H9 (cell line): ENCODE data around the gene TUBB1. TPM values are rescaled to one million over a fixed set of nuclear protein-coding genes. Genes with fewer than 3 reads are reported as not detected.
A peak's percentile ranks its signal among the peaks of the same experiment; 100 is the strongest.
"Not testable (repeated sequence)": the region's sequence is repeated elsewhere in the genome, so short reads cannot be mapped to it uniquely, and the experiment has no call there.

Experiments
- DNase-seq: peaks from one replicate; pipeline ENCODE4 v3.0.0-alpha.2; 2017
- H2AFZ ChIP-seq: one replicate; pipeline ENCODE4 v1.6.1; 2013; ENCODE audit warnings: mild to moderate bottlenecking, low read length, control low read depth, moderate library complexity
- H2AK5ac ChIP-seq: 2 replicates; pipeline ENCODE4 v1.6.1; 2013; ENCODE audit warnings: low read length, control low read depth, mixed read lengths; ENCODE audit not compliant: insufficient read length
- H2BK120ac ChIP-seq: one replicate; pipeline ENCODE4 v1.6.1; 2013; ENCODE audit warnings: low read depth, mild to moderate bottlenecking, low read length, control low read depth, inconsistent platforms; ENCODE audit not compliant: poor library complexity, severe bottlenecking
- H2BK12ac ChIP-seq: 2 replicates; pipeline ENCODE4 v1.6.1; 2013; ENCODE audit warnings: low read length, control low read depth, mixed read lengths, low read depth; ENCODE audit not compliant: insufficient read length
- H2BK15ac ChIP-seq: 2 replicates; pipeline ENCODE4 v1.6.1; 2013; ENCODE audit warnings: low read depth, low read length, control low read depth
- H2BK20ac ChIP-seq: one replicate; pipeline ENCODE4 v1.6.1; 2013; ENCODE audit warnings: low read depth, mild to moderate bottlenecking, low read length, control low read depth, inconsistent platforms; ENCODE audit not compliant: poor library complexity, severe bottlenecking
- H2BK5ac ChIP-seq: 2 replicates; pipeline ENCODE4 v1.6.1; 2013; ENCODE audit warnings: low read length, control low read depth, mixed read lengths; ENCODE audit not compliant: insufficient read length
- H3K14ac ChIP-seq: 2 replicates; pipeline ENCODE4 v1.6.1; 2013; ENCODE audit warnings: low read length, control low read depth; ENCODE audit not compliant: insufficient read depth
- H3K18ac ChIP-seq: 2 replicates; pipeline ENCODE4 v1.6.1; 2013; ENCODE audit warnings: low read depth, mild to moderate bottlenecking, mixed read lengths, low read length, control low read depth; ENCODE audit not compliant: insufficient read length
- H3K23ac ChIP-seq: 2 replicates; pipeline ENCODE4 v1.6.1; 2013; ENCODE audit warnings: low read length, control low read depth, mixed read lengths, low read depth; ENCODE audit not compliant: insufficient read length
- H3K23me2 ChIP-seq: 2 replicates; pipeline ENCODE4 v1.6.1; 2013; ENCODE audit warnings: low read depth, mild to moderate bottlenecking, mixed read lengths, low read length, control low read depth; ENCODE audit not compliant: insufficient read length, poor library complexity, severe bottlenecking
- H3K27ac ChIP-seq: 2 replicates; pipeline ENCODE4 v1.5.1; 2013; ENCODE audit warnings: low read length, control low read depth, mixed read lengths, low read depth; ENCODE audit not compliant: insufficient read length
- H3K27me3 ChIP-seq: 2 replicates; pipeline ENCODE4 v1.6.1; 2013; ENCODE audit warnings: low read length, control low read depth, inconsistent platforms; ENCODE audit not compliant: insufficient read depth
- H3K4ac ChIP-seq: 2 replicates; pipeline ENCODE4 v1.6.1; 2013; ENCODE audit warnings: low read depth, mild to moderate bottlenecking, control low read depth, inconsistent platforms, low read length, moderate library complexity
- H3K4me1 ChIP-seq: 2 replicates; pipeline ENCODE4 v1.6.1; 2013; ENCODE audit warnings: low read length, control low read depth, inconsistent platforms; ENCODE audit not compliant: insufficient read depth
- H3K4me2 ChIP-seq: 2 replicates; pipeline ENCODE4 v1.6.1; 2013; ENCODE audit warnings: low read length, control low read depth, mixed read lengths; ENCODE audit not compliant: insufficient read length, insufficient read depth
- H3K56ac ChIP-seq: 2 replicates; pipeline ENCODE4 v1.6.1; 2013; ENCODE audit warnings: low read depth, mild to moderate bottlenecking, mixed read lengths, low read length, control low read depth; ENCODE audit not compliant: insufficient read length
- H3K79me1 ChIP-seq: 2 replicates; pipeline ENCODE4 v1.6.1; 2013; ENCODE audit warnings: low read depth, mild to moderate bottlenecking, moderate library complexity, low read length, control low read depth, inconsistent platforms; ENCODE audit not compliant: insufficient read depth, poor library complexity, severe bottlenecking
- H3K79me2 ChIP-seq: 2 replicates; pipeline ENCODE4 v1.6.1; 2013; ENCODE audit warnings: low read length, control low read depth, inconsistent platforms; ENCODE audit not compliant: insufficient read depth
- H3K9ac ChIP-seq: 2 replicates; pipeline ENCODE4 v1.6.1; 2013; ENCODE audit warnings: low read length, control low read depth, mixed read lengths; ENCODE audit not compliant: insufficient read length; ENCODE audit errors: extremely low read depth
- H3K9me3 ChIP-seq: one replicate; pipeline ENCODE4 v1.6.1; 2013; ENCODE audit warnings: low read depth, low read length, inconsistent platforms; ENCODE audit not compliant: control insufficient read depth
- H3T11ph ChIP-seq: one replicate; pipeline ENCODE4 v1.6.1; 2013; ENCODE audit warnings: mild to moderate bottlenecking, low read length, control low read depth, inconsistent platforms
- H4K20me1 ChIP-seq: one replicate; pipeline ENCODE4 v1.6.1; 2013; ENCODE audit not compliant: control insufficient read depth, insufficient read length, insufficient read depth
- H4K5ac ChIP-seq: 2 replicates; pipeline ENCODE4 v1.6.1; 2013; ENCODE audit warnings: low read depth, mild to moderate bottlenecking, mixed read lengths, low read length, control low read depth; ENCODE audit not compliant: insufficient read length
- H4K8ac ChIP-seq: replicated peaks from 2 replicates; pipeline ENCODE4 v1.6.1; 2013; ENCODE audit warnings: low read length, control low read depth, mixed read lengths, low read depth; ENCODE audit not compliant: insufficient read length
- H4K91ac ChIP-seq: 2 replicates; pipeline ENCODE4 v1.6.1; 2013; ENCODE audit warnings: low read depth, mild to moderate bottlenecking, moderate library complexity, mixed read lengths, low read length, control low read depth; ENCODE audit not compliant: insufficient read length
- H3K27ac Mint-ChIP-seq, 3 experiments: 2 replicates in 2 of 3; 3 replicates in 1 of 3; pipeline ENCODE4 v1.8.0; 2020 to 2021; ENCODE audit warnings: mixed read lengths in 3 of 3, mild to moderate bottlenecking in 1 of 3, moderate library complexity in 1 of 3
- H3K27me3 Mint-ChIP-seq: 2 replicates; pipeline ENCODE4 v1.8.0; 2021; ENCODE audit warnings: low read depth, mild to moderate bottlenecking, moderate library complexity, mixed read lengths
- H3K36me3 Mint-ChIP-seq, 3 experiments: 2 replicates in 2 of 3; 3 replicates in 1 of 3; pipeline ENCODE4 v1.8.0; 2020 to 2021; ENCODE audit warnings: low read depth in 3 of 3, mixed read lengths in 3 of 3; ENCODE audit not compliant: insufficient read depth in 1 of 3
- H3K4me1 Mint-ChIP-seq, 2 experiments: 2 replicates each; pipeline ENCODE4 v1.8.0; 2020; ENCODE audit warnings: mixed read lengths in 2 of 2
- H3K4me3 Mint-ChIP-seq, 2 experiments: 2 replicates in 1 of 2; 3 replicates in 1 of 2; pipeline ENCODE4 v1.8.0; 2020 to 2021; ENCODE audit warnings: mild to moderate bottlenecking in 2 of 2, mixed read lengths in 2 of 2, moderate library complexity in 1 of 2
- H3K9me3 Mint-ChIP-seq, 2 experiments: 2 replicates in 1 of 2; 3 replicates in 1 of 2; pipeline ENCODE4 v1.8.0; 2020; ENCODE audit warnings: mild to moderate bottlenecking in 2 of 2, mixed read lengths in 2 of 2, moderate library complexity in 1 of 2
- WGBS: extraction: QIAGEN DNeasy Blood & Tissue Kit; methylation state at CpG from one replicate; pipeline ENCODE4 v1.1.7; 2013; ENCODE audit warnings: missing lambda C conversion rate, low lambda C conversion rate, mixed read lengths; ENCODE audit not compliant: insufficient read length; ENCODE audit errors: extremely low coverage; 5-methylcytosine and 5-hydroxymethylcytosine counted together
- total RNA-seq: library from RNA; stranded (reverse); gene quantifications from 2 replicates; pipeline ENCODE4 v1.2.1, GENCODE V29; 2021
- TF ChIP-seq, protein P1 (sequence below): fragments of 200-600 bp; sonication (generic); conservative IDR thresholded peaks from 3 replicates; pipeline ENCODE4 v1.8.0; 2021; ENCODE audit warnings: antibody characterized with exemption, mild to moderate bottlenecking

Gene TUBB1
- total RNA-seq, 1 experiment from 2014 or later = not detected

DNA sequence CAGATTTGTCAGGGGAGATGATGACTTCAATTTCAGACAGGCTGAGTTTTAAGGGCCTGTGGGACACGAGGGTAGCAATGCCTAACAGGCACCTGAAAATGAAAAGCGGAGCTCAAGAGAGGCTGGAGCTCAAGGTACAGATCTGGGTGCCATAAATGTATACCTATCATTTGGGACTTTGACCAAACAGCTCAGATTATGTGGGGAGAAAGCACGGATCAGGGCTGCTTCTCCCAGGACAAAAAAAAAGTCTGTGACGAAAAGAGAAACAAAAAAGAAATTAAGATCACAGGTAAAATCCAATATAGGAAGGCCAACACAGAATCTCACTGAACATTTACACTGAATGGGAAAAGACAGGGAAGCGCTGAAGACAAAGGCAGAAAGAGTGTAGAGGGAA is 21.4 kb downstream of the TUBB1 start:
- no peak overlapping the region for H3K4me2 ChIP-seq

DNA sequence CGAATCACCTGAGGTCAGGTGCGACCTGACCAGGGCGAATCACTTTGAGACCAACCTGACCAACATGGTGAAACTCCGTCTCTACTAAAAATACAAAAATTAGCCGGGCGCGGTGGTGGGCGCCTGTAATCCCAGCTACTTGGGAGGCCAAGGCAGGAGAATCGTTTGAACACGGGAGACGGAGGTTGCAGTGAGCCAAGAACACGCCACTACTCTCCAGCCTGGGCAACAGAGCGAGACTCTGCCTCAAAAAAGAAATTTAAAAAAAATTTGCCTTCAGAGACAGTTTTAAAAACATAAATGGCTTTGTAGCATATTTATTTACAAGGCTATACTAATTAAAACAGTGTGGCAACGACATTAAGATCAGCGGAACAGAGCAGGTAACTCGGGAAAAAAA is 22.3 kb downstream of the TUBB1 start:
- not testable (repeated sequence) for H3T11ph ChIP-seq, H3K14ac ChIP-seq, H3K27me3 Mint-ChIP-seq, H3K56ac ChIP-seq, H3K27ac ChIP-seq, H3K9me3 ChIP-seq, H2AFZ ChIP-seq, H4K8ac ChIP-seq, H3K23ac ChIP-seq, H2BK120ac ChIP-seq, H3K4me1 ChIP-seq, H3K23me2 ChIP-seq, H3K18ac ChIP-seq, H2BK20ac ChIP-seq, DNase-seq, H2BK12ac ChIP-seq, H4K91ac ChIP-seq, H4K5ac ChIP-seq, H3K9me3 Mint-ChIP-seq, H3K4ac ChIP-seq, H4K20me1 ChIP-seq, H2AK5ac ChIP-seq, H2BK15ac ChIP-seq, H2BK5ac ChIP-seq, H3K79me1 ChIP-seq, H3K27ac Mint-ChIP-seq, H3K27me3 ChIP-seq
- Mint-ChIP-seq H3K4me3 (peak overlapping the region; percentile 88 to 92), H3K4me1 (peaks cover 13 to 18% of the 10 kb centered on the region in 2 experiments), H3K36me3 (peaks cover 17 to 33% (median 30%) of the 10 kb centered on the region in 3 experiments; a peak in 6 of 7 replicates)
- H3K4me2 ChIP-seq = peak overlapping the region; percentile 94
- WGBS = no CpG with 5 or more reads among the region's 16 CpGs
- peaks cover 10% of the 10 kb centered on the region for H3K79me2 ChIP-seq
- peak overlapping the region; percentile 56 for H3K9ac ChIP-seq

More for the DNA sequence above, 21.4 kb downstream of the TUBB1 start:
- WGBS = no CpG with 5 or more reads among the region's 5 CpGs
- no peak overlapping the region for H4K5ac ChIP-seq
- Mint-ChIP-seq H3K36me3 (peaks cover 20 to 41% (median 38%) of the 10 kb centered on the region in 3 experiments; a peak in 6 of 7 replicates), H3K27me3 (no peaks in the 10 kb centered on the region; the same call in 1 of the 2 replicates), H3K9me3 (no peaks in the 10 kb centered on the region; a peak in 1 of 5 replicates), H3K4me1 (peaks cover 13 to 18% of the 10 kb centered on the region in 2 experiments), H3K27ac (no peak overlapping the region), H3K4me3 (peak overlapping the region; percentile 88 to 92)
- H4K91ac ChIP-seq = no peak overlapping the region
- no peak overlapping the region for H2AFZ ChIP-seq
- no peak overlapping the region for H2BK20ac ChIP-seq
- H3K23ac ChIP-seq = no peak overlapping the region
- H2BK15ac ChIP-seq = no peak overlapping the region
- H4K20me1 ChIP-seq = no peaks in the 10 kb centered on the region
- H3K27ac ChIP-seq = no peak overlapping the region
- H3K9ac ChIP-seq = no peak overlapping the region
- H3K4ac ChIP-seq = no peak overlapping the region
- TF ChIP-seq, protein P1, sequence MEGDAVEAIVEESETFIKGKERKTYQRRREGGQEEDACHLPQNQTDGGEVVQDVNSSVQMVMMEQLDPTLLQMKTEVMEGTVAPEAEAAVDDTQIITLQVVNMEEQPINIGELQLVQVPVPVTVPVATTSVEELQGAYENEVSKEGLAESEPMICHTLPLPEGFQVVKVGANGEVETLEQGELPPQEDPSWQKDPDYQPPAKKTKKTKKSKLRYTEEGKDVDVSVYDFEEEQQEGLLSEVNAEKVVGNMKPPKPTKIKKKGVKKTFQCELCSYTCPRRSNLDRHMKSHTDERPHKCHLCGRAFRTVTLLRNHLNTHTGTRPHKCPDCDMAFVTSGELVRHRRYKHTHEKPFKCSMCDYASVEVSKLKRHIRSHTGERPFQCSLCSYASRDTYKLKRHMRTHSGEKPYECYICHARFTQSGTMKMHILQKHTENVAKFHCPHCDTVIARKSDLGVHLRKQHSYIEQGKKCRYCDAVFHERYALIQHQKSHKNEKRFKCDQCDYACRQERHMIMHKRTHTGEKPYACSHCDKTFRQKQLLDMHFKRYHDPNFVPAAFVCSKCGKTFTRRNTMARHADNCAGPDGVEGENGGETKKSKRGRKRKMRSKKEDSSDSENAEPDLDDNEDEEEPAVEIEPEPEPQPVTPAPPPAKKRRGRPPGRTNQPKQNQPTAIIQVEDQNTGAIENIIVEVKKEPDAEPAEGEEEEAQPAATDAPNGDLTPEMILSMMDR = no peak
- H2BK120ac ChIP-seq = no peak overlapping the region
- H3K56ac ChIP-seq = no peak overlapping the region
- H3K14ac ChIP-seq = no peak overlapping the region
- DNase-seq = no peak
- H2BK5ac ChIP-seq = no peak overlapping the region
- no peaks in the 10 kb centered on the region for H3K27me3 ChIP-seq
- no peak overlapping the region for H2AK5ac ChIP-seq
- H3K79me1 ChIP-seq = no peaks in the 10 kb centered on the region
- H3T11ph ChIP-seq = no peak overlapping the region
- H4K8ac ChIP-seq = no peak overlapping the region
- peaks cover 10% of the 10 kb centered on the region for H3K79me2 ChIP-seq
- H3K4me1 ChIP-seq = no peaks in the 10 kb centered on the region
- H2BK12ac ChIP-seq = no peak overlapping the region
- H3K18ac ChIP-seq = no peak overlapping the region
- H3K9me3 ChIP-seq = no peaks in the 10 kb centered on the region
- peaks cover 9% of the 10 kb centered on the region for H3K23me2 ChIP-seq
